NCI-H510A treated with DMSO at 0.1 percent for 48 hours (cell line): ENCODE data around the gene EIF4G2.

Experiments
- DNase-seq: peaks from one replicate; lab custom pipeline; 2025; lab: John Stamatoyannopoulos, UW

Gene EIF4G2

DNA sequence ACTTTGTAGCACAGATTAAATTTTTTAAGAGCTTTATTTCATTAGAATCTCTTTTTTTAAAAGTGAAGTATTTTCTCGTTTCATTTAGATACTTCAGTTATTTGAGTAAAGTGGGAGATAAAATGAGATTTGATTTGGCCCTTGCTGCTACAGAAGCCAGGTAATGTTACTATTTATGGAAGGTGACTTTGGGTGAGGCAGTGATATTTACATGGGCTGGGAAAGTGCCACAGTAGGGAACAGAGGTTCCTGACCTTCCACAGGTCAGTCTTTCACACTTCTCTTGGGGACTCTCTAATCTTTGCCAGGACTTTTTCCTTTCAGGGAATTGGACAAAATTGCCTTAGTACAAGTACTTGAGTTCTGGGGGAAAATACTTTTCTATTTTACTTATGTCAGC is 37.3 kb downstream of the EIF4G2 start:
- DNase-seq, result no peak

DNA sequence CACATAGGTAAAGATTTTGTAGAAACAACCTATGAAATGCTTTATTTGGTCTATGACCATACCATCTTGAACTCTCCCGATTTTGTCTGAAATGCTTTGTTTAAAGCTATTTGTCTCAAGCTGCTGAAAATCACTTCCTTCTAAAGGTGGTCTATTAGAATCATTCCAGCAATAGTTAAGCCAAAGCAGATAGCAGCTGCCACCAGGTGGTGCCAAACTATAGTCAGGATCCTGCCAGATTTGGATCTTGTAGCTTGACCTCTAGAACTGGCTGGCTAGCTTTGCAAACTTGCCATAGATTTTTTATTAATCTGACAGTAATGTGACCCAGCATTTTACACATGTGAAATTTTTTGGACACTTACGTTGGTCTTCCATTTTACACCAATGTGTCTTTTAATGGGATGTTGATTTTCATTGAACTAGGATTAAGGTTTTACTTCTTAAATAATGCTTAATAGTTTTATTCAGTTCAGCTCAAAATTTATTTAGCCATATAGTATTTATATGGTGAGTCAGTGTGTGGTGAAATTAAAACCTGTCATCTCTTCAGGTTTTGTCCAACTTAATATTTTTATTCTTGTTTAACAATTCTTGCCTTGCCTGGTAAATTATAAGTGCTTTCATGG is 38.0 kb downstream of the EIF4G2 start:
- DNase-seq, result peak; percentile 26

DNA sequence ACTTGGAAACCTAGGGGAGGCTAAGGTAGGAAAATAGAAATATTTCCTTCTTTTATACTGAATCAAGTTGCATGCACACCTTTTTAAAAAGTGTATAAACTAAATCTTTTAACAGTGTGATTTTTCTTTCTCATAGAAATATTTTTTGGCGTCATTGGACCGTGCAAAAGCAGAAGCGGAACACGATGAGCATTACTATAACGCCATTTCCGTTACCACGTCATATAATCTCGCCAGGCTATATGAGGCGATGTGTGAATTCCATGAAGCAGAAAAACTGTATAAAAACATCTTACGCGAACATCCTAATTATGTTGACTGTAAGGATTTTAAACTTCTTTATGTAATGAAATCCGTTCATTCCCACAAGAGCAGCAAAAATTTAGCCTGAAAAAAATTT is 44.3 kb downstream of the EIF4G2 start:
- no peak for DNase-seq

DNA sequence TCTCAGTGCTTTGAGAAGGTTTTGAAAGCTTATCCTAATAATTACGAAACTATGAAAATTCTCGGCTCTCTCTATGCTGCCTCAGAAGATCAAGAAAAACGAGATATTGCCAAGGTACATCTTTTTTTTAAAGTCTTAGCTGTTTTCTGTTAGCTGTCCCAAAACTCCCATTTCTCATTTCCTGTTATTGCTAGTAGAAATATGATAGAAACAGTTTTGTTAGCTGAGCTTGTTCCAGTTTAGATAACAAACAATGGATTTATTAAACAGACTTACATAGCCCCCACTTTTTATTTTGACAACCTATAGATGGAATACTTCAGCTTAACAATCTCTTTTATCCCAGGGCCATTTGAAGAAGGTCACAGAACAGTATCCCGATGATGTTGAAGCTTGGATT is 45.0 kb downstream of the EIF4G2 start:
- no peak for DNase-seq

DNA sequence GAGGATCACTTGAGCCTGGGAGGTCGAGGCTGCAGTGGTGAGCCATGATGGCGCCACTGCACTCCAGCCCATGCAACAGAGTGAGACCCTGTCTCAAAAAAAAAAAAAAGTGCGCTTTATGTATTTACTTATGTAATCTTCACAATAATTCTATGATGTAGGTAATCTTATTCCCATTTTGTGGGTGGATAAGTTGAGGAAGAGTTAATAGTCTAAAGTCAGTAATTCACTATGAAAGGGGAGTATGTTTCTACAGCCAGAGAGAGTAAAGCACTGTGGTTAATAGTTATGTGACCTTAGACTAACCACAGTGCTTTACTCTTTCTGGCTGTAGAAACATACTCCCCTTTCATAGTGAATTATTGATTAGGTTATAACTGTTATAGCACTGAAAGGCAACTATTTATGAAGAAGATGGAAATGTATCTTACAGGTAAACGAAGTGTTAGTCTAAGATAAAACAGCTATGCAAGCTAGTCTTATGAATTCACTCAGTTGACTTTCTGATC is 45.8 kb downstream of the EIF4G2 start:
- DNase-seq, result no peak

DNA sequence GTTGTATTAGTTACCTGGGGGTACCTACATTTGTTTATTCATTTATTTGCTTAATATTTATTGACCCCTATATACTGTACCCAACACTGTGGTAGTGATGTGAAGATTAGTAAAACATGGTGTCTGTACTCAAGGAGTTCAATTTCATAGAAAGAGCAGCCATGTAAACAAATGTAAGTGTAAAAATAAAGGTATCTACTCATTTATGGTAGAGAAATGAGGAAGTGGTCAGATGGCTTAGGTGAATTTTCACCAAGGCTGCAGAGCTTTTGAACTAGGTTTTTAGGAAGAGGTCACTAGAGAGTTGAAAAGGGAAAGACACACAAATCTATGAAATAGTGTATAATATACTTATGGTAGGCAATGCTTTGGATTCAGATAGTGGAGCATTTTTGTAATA is 46.5 kb downstream of the EIF4G2 start:
- no peak for DNase-seq

DNA sequence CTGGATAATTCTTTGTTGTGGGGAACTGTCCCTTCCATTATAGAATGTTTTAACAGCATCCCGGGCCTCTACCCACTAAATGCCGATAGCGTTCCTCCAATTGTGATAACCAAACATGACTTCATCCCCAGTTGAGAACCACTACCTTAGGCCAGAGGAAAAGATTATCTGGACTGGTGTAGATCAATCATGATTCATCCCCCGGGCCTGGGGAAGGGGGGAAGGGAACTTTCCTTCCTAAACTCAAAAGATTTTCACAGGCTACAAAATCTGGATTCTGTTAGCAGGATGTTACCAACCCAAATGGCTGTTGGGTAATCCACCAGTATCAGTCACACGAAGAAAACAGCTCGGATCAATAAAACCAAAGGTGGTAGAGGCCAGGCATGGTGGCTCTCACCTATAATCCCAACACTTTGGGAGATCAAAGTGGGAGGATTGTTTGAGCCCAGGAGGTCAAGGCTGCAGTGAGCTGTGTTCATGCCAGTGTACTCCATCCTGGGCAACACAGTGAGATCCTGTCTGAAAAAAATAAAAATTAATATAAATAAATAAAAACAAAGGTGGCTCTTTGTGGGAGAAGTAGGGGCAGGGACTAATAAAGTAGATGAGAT is 47.5 kb downstream of the EIF4G2 start:
- DNase-seq, result no peak

DNA sequence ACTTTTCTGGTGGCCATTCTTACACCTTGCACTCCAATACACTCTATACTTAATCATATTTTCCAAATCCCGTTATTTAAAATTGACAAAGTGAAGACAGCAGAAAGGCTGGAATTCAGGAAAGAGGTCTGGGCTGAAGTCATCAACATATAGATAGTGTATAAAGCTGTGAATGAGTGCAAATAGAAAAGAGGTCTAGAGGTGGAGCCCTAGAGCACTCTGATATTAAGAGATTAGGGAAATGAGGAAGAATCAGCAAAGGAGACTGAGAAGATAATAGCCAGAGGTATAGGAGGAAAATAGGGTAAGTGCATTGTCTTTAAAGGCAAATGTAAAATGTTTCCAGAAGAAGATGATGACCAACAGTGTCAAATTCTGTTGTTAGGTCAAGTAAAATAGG is 49.8 kb downstream of the EIF4G2 start:
- no peak for DNase-seq

DNA sequence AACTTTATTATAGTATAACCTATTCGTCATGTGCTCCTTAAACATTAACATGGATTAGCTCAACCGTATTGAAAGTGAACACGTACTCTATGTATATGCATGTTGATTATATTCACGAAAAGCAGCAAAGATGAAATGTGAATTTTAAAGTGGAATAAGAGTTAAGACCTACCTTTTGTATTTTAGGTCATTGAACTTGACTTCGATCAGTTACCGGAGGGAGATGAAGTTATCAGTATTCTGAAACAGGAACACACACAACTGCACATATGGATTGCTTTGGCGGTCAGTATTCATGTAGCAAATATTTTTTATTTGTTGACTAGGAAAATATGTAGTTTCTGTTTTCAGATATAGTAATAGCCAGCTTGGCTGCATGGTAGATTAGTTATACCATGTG is 56.2 kb downstream of the EIF4G2 start:
- DNase-seq, result no peak

DNA sequence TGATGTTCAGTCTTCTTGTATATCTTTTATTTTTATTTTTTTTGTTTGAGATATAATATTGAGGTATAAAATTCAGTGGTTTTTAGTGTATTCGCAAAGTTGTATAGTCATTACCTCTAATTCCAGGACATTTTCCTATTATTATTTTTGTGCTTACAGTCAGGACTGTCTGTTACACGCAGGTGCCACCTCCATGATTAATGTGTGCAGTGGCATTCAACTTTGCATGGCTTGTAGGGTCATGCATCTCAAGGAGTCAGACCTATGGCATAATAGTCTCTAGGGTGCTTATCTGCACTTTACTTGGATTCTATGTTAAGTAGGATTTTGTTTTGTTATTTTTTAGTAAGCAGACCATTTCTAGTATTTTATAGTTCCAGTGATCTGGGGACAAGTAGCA is 56.7 kb downstream of the EIF4G2 start:
- DNase-seq, result no peak

DNA sequence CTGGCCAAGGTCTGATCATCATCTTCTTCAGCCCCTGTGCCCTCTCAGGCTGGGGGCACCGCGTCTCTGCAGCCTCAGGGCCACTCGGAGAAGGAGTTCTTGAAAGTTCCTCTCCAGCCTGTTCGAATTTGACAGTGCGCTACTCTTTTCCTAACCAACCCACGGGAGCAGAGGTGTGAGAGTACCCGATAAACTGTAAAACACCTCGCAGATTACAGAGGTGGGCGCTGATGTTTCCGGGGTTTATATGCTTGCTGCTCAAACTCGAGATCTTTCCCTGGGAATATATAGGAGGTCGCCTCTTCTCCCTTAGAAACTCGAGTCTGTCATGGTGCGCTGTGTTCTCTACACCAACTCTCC is 57.2 kb downstream of the EIF4G2 start:
- no peak for DNase-seq

DNA sequence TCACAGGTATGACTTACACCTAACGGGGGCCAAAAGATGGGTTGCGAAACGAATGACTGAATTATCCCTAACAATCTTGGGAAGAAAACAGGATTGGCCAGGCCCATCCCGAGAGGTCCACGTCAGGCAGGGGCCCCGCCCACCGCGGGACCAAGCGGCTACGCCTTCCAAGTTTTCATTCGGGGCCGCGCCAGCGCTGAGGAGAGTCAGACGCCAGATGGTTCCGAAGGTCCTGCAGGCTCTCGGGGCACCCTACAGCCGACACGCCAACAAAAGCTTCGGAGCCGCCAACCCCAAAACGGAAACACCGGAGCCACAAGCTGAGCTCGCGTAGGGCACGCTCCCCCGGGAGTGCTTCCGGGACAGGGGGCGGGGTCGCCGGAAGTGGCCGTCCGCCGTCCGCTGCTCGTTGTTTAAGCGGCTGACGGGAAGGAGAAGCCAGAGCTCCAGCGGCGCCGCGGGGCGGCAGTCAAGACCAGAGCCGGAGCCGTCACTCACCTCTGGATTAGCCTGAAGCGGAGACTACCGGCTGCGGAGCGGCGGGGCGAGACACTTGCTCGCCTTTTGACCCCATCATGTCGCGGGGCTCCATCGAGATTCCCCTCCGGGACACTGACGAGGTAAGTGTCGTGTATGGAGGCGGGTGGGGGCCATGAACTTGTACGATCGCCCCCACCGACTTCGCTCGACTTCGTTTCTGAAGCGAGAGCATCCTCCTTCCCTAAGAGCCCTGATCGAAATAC is 57.7 kb downstream of the EIF4G2 start, which contains the start of gene CTR9:
Gene CTR9, plus strand, starts transcription at position 409 of the 743 bp plus-strand sequence. Its CDS starts 167 bp downstream, at position 576.
- peak; percentile 66 for DNase-seq

DNA sequence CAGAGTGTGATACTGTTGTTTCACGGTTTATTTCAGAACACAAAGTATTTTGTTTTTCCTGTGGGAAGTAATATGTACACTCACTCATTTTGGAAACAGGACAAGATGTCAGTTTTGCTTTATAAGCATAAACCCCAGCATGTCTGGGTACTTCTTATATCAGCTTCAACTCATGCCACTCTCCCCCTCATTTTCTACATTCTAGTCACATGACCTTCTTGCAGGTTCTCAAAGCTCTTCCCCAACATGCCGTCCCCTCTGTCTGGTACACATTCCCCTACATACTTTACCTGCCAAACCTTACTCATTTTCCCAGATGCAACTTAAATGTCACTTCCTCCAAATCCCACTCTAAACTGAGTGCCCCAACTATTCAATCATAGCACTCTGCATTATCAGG is 59.2 kb downstream of the EIF4G2 start:
- DNase-seq, result no peak

DNA sequence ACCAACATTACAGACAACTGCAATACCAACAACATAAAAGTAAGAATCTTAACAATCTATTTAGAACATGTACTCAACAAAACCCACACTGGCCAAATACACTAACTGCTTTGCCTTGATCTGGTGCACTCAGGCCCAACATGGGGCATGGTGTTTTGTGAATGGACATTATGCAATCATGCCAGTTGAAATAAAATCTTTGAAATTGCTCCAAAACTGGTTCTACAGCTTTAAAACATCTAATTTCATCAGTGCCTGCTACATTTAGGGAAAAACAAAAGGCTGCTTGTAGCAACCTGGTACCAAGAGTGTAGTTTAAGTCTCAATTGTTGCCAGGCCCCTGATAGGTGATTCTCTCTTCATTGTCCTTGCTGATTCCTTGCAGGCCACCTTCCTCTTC is 61.0 kb downstream of the EIF4G2 start:
- no peak for DNase-seq
